Stimulated activated CD4-positive, alpha-beta T cell treated with anti-CD3 and anti-CD28 coated beads, Interleukin-12 subunit alpha, Interleukin-12 subunit beta, amount 100 ng/mL, for 4 hours (primary cell): ENCODE results near the gene PIPOX.
"Not testable (repeated sequence)": the region's sequence is repeated elsewhere in the genome, so short reads cannot be mapped to it uniquely, and the experiment has no call there.

Experiments used
- DNase-seq: peaks from one replicate; pipeline ENCODE4 v3.0.0-alpha.2; 2020

PIPOX gene

GRCh38 chr17:29076722-29077121 lies 33.8 kb downstream of the PIPOX start:
- DNase-seq, result no peak

- DNase-seq, result no peak
These were observed 34.4 kb downstream of the PIPOX start for GRCh38 chr17:29077320-29077719.

GRCh38 chr17:29078183-29079045 lies 35.5 kb downstream of the PIPOX start:
- DNase-seq, result no peak

- DNase-seq, result no peak
These were observed 36.5 kb downstream of the PIPOX start for GRCh38 chr17:29079433-29079832.

- no peak for DNase-seq
These were observed 36.9 kb downstream of the PIPOX start for GRCh38 chr17:29079887-29080286.

GRCh38 chr17:29080323-29080722 lies 37.4 kb downstream of the PIPOX start:
- no peak for DNase-seq

GRCh38 chr17:29080965-29081364 lies 38.0 kb downstream of the PIPOX start:
- DNase-seq, result no peak

- DNase-seq, result no peak
These were observed 41.7 kb downstream of the PIPOX start for GRCh38 chr17:29084541-29085146.

- no peak for DNase-seq
These were observed 42.3 kb downstream of the PIPOX start for GRCh38 chr17:29085223-29085622.

GRCh38 chr17:29086628-29087332 lies 43.8 kb downstream of the PIPOX start:
- DNase-seq, result no peak

GRCh38 chr17:29088782-29089181 lies 45.8 kb downstream of the PIPOX start:
- not testable (repeated sequence) for DNase-seq

GRCh38 chr17:29089601-29090044 lies 46.7 kb downstream of the PIPOX start:
- no peak for DNase-seq

- no peak for DNase-seq
These were observed 47.2 kb downstream of the PIPOX start for GRCh38 chr17:29090108-29090507.

GRCh38 chr17:29090750-29091605 lies 48.0 kb downstream of the PIPOX start:
- no peak for DNase-seq

- no peak for DNase-seq
These were observed 48.8 kb downstream of the PIPOX start for GRCh38 chr17:29091606-29092289.

- DNase-seq, result no peak
These were observed 50.3 kb downstream of the PIPOX start for GRCh38 chr17:29093090-29093871.

GRCh38 chr17:29094101-29094708 lies 51.3 kb downstream of the PIPOX start:
- DNase-seq, result no peak

GRCh38 chr17:29095439-29095838 lies 52.5 kb downstream of the PIPOX start:
- DNase-seq, result no peak

- DNase-seq, result no peak
These were observed 53.2 kb downstream of the PIPOX start for GRCh38 chr17:29096094-29096493.

GRCh38 chr17:29099527-29099926 lies 56.6 kb downstream of the PIPOX start:
- no peak for DNase-seq

- DNase-seq, result no peak
These were observed 57.4 kb downstream of the PIPOX start for GRCh38 chr17:29100296-29100695.
